Tibial artery (tissue), 4 donors: ENCODE results near the gene SLC49A4.

Experiments used
- DNase-seq, 2 donors: peaks; one replicate each; pipeline ENCODE4 v3.0.0-alpha.2; 2019
- H3K27ac ChIP-seq, 2 donors: fragments of 200-600 bp; sonication (generic) in 1 of 2; 1 replicate in 1 of 2; 2 replicates in 1 of 2; pipeline ENCODE4 v1.5.1; 2018 to 2019; ENCODE audit warnings: mild to moderate bottlenecking in 1 of 2
- H3K27me3 ChIP-seq, 2 donors: fragments of 200-600 bp; sonication (generic) in 1 of 2; one replicate each; pipeline versions ENCODE4 v1.5.1 to v1.6.0; 2016 to 2019
- H3K36me3 ChIP-seq, 3 donors: fragments of 200-600 bp; sonication (generic) in 2 of 3; one replicate each; pipeline ENCODE4 v1.5.1; 2016 to 2019; ENCODE audit warnings: mild to moderate bottlenecking in 2 of 3
- H3K4me1 ChIP-seq, 4 donors: fragments of 200-600 bp; sonication (generic) in 2 of 4; 1 replicate in 3 of 4; 2 replicates in 1 of 4; pipeline ENCODE4 v1.5.1; 2016 to 2019
- H3K4me3 ChIP-seq, 2 donors: fragments of 200-600 bp; sonication (generic) in 1 of 2; 1 replicate in 1 of 2; 2 replicates in 1 of 2; pipeline ENCODE4 v1.5.1; 2018 to 2019; ENCODE audit warnings: mild to moderate bottlenecking in 2 of 2
- H3K9me3 ChIP-seq, 3 donors: fragments of 200-600 bp; sonication (generic) in 1 of 3; one replicate each; pipeline ENCODE4 v1.5.1; 2016 to 2019
- intact Hi-C: fragments of 100-400 bp; cut with DNase I; formaldehyde crosslinking; loops from one replicate; pipeline ENCODE4 v1.15.0; 2023; ENCODE audit warnings: low total_unique reads
- TF ChIP-seq, protein P1 (sequence below), 2 experiments: fragments of 200-600 bp in 1 of 2; fragments of 450-650 bp in 1 of 2; IDR thresholded peaks; one replicate each; pipeline ENCODE4 v1.5.1; 2017 to 2019; ENCODE audit warnings: antibody characterized with exemption in 2 of 2, mild to moderate bottlenecking in 1 of 2, moderate library complexity in 1 of 2

The SLC49A4 gene

GRCh38 chr3:122862381-122862780 is 67.5 kb downstream of the SLC49A4 start:
- intact Hi-C loops: no loop called here
- TF ChIP-seq, protein P1, sequence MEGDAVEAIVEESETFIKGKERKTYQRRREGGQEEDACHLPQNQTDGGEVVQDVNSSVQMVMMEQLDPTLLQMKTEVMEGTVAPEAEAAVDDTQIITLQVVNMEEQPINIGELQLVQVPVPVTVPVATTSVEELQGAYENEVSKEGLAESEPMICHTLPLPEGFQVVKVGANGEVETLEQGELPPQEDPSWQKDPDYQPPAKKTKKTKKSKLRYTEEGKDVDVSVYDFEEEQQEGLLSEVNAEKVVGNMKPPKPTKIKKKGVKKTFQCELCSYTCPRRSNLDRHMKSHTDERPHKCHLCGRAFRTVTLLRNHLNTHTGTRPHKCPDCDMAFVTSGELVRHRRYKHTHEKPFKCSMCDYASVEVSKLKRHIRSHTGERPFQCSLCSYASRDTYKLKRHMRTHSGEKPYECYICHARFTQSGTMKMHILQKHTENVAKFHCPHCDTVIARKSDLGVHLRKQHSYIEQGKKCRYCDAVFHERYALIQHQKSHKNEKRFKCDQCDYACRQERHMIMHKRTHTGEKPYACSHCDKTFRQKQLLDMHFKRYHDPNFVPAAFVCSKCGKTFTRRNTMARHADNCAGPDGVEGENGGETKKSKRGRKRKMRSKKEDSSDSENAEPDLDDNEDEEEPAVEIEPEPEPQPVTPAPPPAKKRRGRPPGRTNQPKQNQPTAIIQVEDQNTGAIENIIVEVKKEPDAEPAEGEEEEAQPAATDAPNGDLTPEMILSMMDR (IDR thresholded peaks at IDR 0.05): no peak
- Histone ChIP-seq H3K4me3 (no peak overlapping the region), H3K4me1 (peaks cover 0 to 7% (median 0%) of the 10 kb centered on the region in 4 donors), H3K27me3 (no peaks in the 10 kb centered on the region), H3K9me3 (no peaks in the 10 kb centered on the region), H3K27ac (no peak overlapping the region), H3K36me3 (peaks cover 0 to 18% (median 0%) of the 10 kb centered on the region in 3 donors)
- no peak for DNase-seq

DNA sequence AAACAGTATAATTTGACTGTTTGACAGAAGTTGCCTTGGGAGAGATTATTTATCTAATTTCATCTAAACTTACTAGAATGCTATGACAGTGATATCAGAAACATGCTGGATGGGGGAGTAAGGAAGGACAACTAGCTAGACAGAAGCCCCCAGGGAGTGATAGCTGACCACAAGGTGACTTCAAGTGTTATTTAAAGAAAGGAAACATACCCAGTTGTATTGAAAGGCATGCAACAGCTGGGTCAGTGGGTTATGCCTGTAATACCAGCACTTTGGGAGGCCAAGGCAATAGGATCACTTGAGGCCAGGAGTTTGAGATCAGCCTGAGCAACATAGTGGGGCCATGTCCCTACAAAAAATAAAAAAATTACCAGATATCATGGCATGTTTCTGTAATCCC is 69.6 kb downstream of the SLC49A4 start:
- Histone ChIP-seq H3K36me3 (peaks cover 0 to 18% (median 0%) of the 10 kb centered on the region in 3 donors), H3K4me1 (no peaks in the 10 kb centered on the region), H3K27me3 (no peaks in the 10 kb centered on the region), H3K27ac (no peak overlapping the region), H3K4me3 (no peak overlapping the region), H3K9me3 (no peaks in the 10 kb centered on the region)
- TF ChIP-seq, protein P1 (IDR thresholded peaks at IDR 0.05): no peak
- intact Hi-C loops: no loop called here
- no peak for DNase-seq

DNA sequence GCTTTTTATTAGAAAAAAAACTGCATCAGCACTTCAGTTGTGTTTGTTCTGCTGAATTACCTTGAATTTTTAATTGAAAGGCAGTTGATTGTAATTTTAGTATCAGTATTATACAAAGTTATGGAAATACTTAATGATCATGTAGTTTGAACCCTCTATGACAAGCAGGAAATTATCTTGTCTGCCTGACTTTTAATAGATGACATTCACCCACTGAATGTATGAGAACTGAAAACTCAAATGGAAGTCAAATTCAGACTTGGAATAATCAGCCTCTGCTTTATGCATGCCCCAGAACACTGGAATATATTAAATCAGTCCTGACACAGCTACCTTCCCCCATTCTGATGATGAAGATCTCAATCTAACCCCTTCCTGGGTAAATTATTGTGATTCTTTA is 73.5 kb downstream of the SLC49A4 start:
- Histone ChIP-seq H3K27me3 (no peaks in the 10 kb centered on the region), H3K9me3 (no peaks in the 10 kb centered on the region), H3K27ac (no peak overlapping the region), H3K36me3 (peaks cover 0 to 6% (median 4%) of the 10 kb centered on the region in 3 donors), H3K4me1 (no peaks in the 10 kb centered on the region), H3K4me3 (no peak overlapping the region)
- TF ChIP-seq, protein P1 (IDR thresholded peaks at IDR 0.05): no peak
- intact Hi-C loops: no loop called here
- no peak for DNase-seq

DNA sequence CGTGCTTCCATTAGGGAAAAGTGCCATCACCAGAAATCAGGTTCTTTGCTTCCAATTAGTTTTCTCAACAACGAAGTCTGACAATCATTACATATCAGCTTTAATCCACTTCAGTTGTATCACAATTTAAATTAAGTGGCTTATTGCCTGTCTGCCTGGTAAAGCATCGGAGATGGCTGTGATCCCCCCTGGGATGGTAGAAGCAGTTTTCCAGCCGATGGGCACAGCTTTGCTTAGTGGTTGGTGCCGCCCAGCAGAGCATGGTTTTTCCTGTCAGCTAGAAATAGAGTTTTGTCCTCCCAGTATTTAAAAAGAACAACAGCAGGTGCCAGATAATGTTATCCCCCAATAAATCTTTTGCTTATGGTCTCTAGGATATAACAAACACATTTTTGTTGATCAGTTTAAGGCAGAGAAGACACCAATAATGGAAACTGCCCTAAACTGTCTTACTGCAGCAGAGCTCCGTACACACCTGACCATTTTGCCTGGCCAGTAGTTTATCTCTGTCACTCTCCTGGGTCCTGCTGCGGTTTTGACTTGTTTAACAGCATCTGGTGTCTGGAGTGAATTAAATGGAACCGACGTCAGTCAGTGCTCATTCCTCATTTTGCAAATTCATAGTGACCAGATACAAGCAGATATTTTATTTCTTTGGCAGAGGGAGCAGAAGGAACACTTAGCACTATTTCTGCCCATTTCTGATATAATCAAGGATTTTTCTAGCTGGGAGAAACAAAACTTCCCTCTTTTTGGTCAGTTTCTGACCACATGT is 79.1 kb downstream of the SLC49A4 start:
- Histone ChIP-seq H3K4me1 (no peaks in the 10 kb centered on the region), H3K36me3 (peaks cover under 1 to 19% (median 6%) of the 10 kb centered on the region in 3 donors), H3K27ac (no peak overlapping the region), H3K4me3 (no peak overlapping the region), H3K9me3 (no peaks in the 10 kb centered on the region), H3K27me3 (no peaks in the 10 kb centered on the region)
- intact Hi-C loops: no loop called here
- no peak for DNase-seq
- TF ChIP-seq, protein P1 (IDR thresholded peaks at IDR 0.05): no peak

GRCh38 chr3:122875547-122876127 is 80.8 kb downstream of the SLC49A4 start:
- intact Hi-C loops: no loop called here
- no peaks in the 10 kb centered on the region for H3K4me1 ChIP-seq
- TF ChIP-seq, protein P1 (IDR thresholded peaks at IDR 0.05): no peak
- DNase-seq: no peak
- no peak overlapping the region for H3K4me3 ChIP-seq
- no peak overlapping the region for H3K27ac ChIP-seq
- H3K36me3 ChIP-seq: peaks cover 16 to 34% (median 22%) of the 10 kb centered on the region in 3 donors
- H3K9me3 ChIP-seq: no peaks in the 10 kb centered on the region
- H3K27me3 ChIP-seq: no peaks in the 10 kb centered on the region
